IPS DF 6.9 (cell line): Measurements from ENCODE around the gene WWOX.

ENCODE experiments used
- DNase-seq: peaks from one replicate; pipeline ENCODE4 v3.0.0-alpha.2; 2013; ENCODE audit warnings: low read depth, low spot score
- H3K27ac ChIP-seq: one replicate; pipeline ENCODE4 v1.5.1; 2013; ENCODE audit warnings: low read length, control low read depth
- H3K27me3 ChIP-seq: 2 replicates; pipeline ENCODE4 v1.6.1; 2013; ENCODE audit warnings: mild to moderate bottlenecking, low read length; ENCODE audit not compliant: control insufficient read depth, insufficient read depth
- H3K36me3 ChIP-seq: 2 replicates; pipeline ENCODE4 v1.6.1; 2013; ENCODE audit warnings: low read length; ENCODE audit not compliant: control insufficient read depth, insufficient read depth
- H3K4me1 ChIP-seq: 2 replicates; pipeline ENCODE4 v1.6.1; 2013; ENCODE audit warnings: low read length; ENCODE audit not compliant: control insufficient read depth, insufficient read depth
- H3K4me3 ChIP-seq: 2 replicates; pipeline ENCODE4 v1.5.1; 2013; ENCODE audit warnings: mild to moderate bottlenecking, low read length
- H3K9me3 ChIP-seq: 2 replicates; pipeline ENCODE4 v1.6.1; 2013; ENCODE audit warnings: low read length, inconsistent platforms; ENCODE audit not compliant: control insufficient read depth, insufficient read depth
- WGBS: extraction: QIAGEN DNeasy Blood & Tissue Kit; methylation state at CpG from one replicate; pipeline ENCODE4 v1.1.7; 2013; ENCODE audit warnings: mixed read lengths, missing lambda C conversion rate; ENCODE audit not compliant: insufficient read length, insufficient coverage; 5-methylcytosine and 5-hydroxymethylcytosine counted together

The WWOX gene

DNA sequence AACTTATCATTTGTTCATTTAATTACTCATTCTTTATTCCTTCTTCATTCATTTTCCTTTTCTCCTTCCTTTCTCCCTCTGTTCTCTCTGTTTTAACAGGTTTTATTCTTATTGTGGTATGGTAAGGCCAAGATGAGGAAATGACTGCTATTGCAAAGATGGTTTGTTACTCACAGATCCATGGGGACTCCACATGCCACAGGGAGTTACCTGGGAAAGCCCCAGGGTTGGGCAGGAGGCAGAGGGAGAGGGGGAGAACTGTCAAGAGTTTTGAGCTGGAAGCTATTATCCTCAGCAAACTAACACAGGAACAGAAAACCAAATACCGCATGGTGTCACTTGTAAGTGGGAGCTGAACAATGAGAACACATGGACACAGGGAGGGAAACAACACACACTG, 453.3 kb downstream of the WWOX start:
- H3K27me3 ChIP-seq: no peaks in the 10 kb centered on the region
- no peak overlapping the region for H3K4me3 ChIP-seq
- no peak overlapping the region for H3K27ac ChIP-seq
- peaks cover 1% of the 10 kb centered on the region; the same call in 1 of the 2 replicates for H3K4me1 ChIP-seq
- no peaks in the 10 kb centered on the region for H3K9me3 ChIP-seq
- no peak for DNase-seq
- no CpG with 5 or more reads among the region's 1 CpG for WGBS
- H3K36me3 ChIP-seq: no peaks in the 10 kb centered on the region

DNA sequence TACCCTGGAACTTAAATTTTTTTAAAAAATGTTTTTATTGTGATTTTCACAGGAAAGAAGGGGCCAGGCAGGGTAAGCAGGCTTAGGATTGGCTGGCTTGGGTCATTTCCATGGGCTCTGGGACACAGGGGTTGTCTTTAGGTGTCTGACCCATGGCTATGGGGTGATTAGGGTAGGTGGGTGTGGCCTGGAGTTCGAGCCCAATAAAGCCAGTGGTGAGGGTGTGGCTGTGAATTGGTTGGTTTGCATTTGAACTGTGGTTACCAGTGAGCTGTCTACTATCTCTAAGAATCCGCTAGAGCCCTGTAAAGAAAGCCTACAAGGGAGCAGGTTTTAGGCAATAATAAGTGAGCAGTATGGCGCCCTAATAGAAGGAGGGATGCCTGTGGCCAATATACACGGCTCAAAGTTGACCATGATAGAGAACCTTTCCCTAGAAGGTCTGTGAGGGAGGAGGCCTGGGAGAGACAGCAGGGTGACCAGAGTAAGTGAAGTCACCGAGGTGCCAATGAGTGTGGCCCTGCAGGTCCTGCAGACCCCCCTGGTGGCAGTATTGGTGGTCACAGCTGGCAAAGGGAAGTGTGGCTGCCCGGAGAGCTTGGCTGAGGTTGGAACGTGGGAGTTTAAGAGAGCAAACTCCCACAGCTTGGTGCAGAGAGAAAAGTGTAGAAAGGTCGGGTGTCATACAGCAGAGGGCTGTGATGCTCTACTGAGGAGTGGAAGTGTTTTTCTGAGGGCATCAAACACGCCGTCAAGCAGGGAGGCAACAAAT, 454.0 kb downstream of the WWOX start:
- DNase-seq: no peak
- no peaks in the 10 kb centered on the region for H3K36me3 ChIP-seq
- no peaks in the 10 kb centered on the region for H3K9me3 ChIP-seq
- H3K27ac ChIP-seq: no peak overlapping the region
- WGBS: no CpG with 5 or more reads among the region's 10 CpGs
- no peak overlapping the region for H3K4me3 ChIP-seq
- H3K27me3 ChIP-seq: no peaks in the 10 kb centered on the region
- peaks cover 1% of the 10 kb centered on the region; the same call in 1 of the 2 replicates for H3K4me1 ChIP-seq

DNA sequence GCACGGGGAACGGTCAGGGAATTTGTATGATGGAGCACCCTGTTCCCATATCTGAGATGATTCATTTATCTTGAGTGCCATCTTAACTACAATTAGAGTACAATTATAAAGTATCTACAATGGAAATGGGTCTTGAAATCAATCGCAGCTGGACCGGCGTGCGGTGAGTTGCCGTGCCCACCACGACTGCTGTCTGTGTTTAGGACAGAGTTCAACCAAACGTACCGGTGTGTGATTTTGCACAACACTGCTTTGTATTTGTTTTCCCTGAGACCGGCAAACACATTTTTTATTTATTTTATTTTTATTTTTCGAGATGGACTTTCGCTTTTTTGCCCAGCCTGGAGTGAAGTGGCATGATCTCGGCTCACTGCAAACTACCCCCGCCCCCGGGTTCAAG, 457.0 kb downstream of the WWOX start:
- H3K4me3 ChIP-seq: no peak overlapping the region
- DNase-seq: no peak
- no peak overlapping the region for H3K27ac ChIP-seq
- H3K27me3 ChIP-seq: no peaks in the 10 kb centered on the region
- WGBS: no CpG with 5 or more reads among the region's 16 CpGs
- no peaks in the 10 kb centered on the region for H3K36me3 ChIP-seq
- no peaks in the 10 kb centered on the region for H3K4me1 ChIP-seq
- no peaks in the 10 kb centered on the region for H3K9me3 ChIP-seq

DNA sequence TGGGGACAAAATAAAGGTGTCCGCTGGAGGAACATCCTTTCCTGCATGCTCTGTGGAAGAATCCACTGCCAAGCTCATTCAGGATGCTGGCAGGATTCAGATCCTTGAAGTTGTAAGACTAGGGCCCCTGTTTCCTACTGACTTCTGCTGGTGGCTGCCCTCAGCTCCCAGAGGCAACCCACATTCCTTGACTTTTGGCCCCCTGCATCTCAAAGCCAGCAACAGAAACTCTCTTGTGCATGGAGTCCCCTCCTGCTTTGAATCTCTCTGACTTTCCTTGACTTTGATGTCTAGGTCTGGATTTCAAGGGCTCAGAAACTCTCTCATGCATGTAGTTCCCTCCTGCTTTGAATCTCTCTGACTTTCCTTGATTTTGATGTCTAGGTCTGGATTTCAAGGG, 461.5 kb downstream of the WWOX start:
- H3K4me1 ChIP-seq: no peaks in the 10 kb centered on the region

DNA sequence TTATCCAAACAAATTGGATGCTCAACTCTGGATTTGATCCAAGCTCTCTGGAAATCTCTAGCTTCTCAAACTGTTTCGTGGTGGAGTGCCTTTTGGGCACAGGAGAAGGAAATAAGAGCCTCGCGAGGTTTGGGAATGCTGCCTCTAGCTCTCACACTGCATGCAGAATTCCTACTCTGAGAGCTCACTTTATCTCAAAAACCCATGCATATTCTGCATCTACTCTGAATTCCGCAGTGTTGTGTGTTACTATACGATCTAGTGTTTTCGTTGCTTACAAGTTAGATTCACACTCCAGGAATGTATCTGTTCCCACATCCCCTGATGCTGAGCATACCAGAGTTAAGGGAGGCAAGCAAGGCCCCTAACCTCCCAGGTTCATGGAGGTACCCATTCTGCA, 462.7 kb downstream of the WWOX start:
- Histone ChIP-seq H3K4me3 (no peak overlapping the region), H3K9me3 (no peaks in the 10 kb centered on the region), H3K27ac (no peak overlapping the region), H3K27me3 (no peaks in the 10 kb centered on the region), H3K4me1 (no peaks in the 10 kb centered on the region), H3K36me3 (no peaks in the 10 kb centered on the region)
- WGBS: no CpG with 5 or more reads among the region's 6 CpGs
- no peak for DNase-seq

More for the DNA sequence above, 461.5 kb downstream of the WWOX start:
- Histone ChIP-seq H3K4me3 (no peak overlapping the region), H3K9me3 (no peaks in the 10 kb centered on the region), H3K27ac (no peak overlapping the region), H3K36me3 (no peaks in the 10 kb centered on the region), H3K27me3 (no peaks in the 10 kb centered on the region)
- no peak for DNase-seq
- no CpG with 5 or more reads among the region's 1 CpG for WGBS

DNA sequence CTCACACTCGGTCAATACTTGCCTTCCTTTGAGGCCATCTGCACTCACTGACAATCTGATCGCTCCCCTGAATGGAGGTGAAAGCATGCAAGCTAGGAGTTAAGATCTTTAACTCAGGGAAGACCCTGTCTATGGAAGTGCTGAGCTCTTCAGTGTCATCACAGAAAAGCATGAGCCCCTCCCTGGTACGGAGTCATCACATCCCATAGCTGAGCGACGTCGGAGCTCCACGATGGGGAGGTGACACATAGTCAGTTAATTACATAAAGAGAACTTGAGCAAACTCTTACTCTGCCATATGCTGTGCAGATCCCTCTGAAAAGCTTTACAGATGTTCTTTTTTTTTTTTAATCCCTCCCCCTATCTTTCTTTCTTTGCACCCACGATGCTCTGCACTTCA, 463.2 kb downstream of the WWOX start:
- Histone ChIP-seq H3K4me3 (no peak overlapping the region), H3K27ac (no peak overlapping the region), H3K36me3 (no peaks in the 10 kb centered on the region), H3K9me3 (no peaks in the 10 kb centered on the region), H3K27me3 (no peaks in the 10 kb centered on the region), H3K4me1 (no peaks in the 10 kb centered on the region)
- WGBS: no CpG with 5 or more reads among the region's 8 CpGs
- DNase-seq: no peak

DNA sequence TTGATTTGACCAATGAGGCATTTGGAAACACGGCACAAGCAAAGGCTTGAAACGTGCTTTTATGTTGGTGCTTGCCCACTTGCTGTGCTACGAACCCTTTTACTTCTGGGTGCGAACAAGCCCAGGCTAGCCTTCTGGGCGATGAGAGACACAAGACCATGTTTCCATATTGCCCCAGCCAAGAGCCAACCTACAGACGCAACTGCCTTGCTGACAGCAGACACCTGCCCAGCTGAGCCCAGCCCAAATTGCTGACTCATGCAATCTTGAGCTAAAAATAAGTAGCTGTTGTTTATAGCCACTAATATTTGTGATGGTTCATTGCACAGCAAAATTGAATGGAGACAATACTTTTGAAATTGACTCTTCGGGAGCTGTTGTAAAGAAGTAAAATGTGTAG, 464.5 kb downstream of the WWOX start:
- Histone ChIP-seq H3K9me3 (no peaks in the 10 kb centered on the region), H3K27me3 (no peaks in the 10 kb centered on the region), H3K27ac (no peak overlapping the region), H3K4me3 (no peak overlapping the region), H3K4me1 (no peaks in the 10 kb centered on the region), H3K36me3 (no peaks in the 10 kb centered on the region)
- DNase-seq: no peak
- no CpG with 5 or more reads among the region's 7 CpGs for WGBS

DNA sequence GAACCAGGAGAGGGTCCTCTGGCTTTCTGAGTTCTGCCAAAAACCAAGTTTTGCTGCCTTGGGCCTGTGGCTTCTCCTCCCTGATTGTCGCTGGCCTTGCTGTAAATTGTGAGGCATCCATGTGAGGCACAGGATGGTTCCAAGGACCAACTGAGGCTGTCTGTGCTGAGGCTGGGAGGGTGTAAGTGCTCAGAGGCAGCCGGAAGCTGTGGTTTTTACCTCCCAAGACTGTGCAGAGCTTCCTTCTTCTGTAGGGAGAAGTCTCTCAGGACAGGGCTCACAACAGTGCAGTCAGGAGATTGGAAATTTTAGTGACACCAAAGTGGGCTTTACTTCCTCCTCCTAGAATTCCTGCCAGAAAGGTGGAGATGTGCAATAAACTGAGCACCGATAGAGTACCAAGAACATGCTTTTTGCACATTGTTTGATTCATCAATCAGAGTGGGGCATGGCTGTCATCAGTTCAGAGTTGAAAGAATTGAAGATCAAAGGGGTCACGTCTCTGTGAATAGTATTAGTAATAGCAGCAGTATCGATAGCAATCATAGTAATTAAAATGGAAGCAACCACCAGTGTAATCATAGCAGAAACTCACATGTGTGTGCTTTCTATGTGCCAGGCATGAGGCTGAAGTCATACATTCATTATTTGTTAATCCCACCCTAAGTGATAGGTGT, 467.1 kb downstream of the WWOX start:
- DNase-seq: no peak
- H3K4me1 ChIP-seq: no peaks in the 10 kb centered on the region
- no peak overlapping the region for H3K27ac ChIP-seq
- H3K36me3 ChIP-seq: no peaks in the 10 kb centered on the region
- no peaks in the 10 kb centered on the region for H3K27me3 ChIP-seq
- no CpG with 5 or more reads among the region's 5 CpGs for WGBS
- H3K9me3 ChIP-seq: no peaks in the 10 kb centered on the region
- no peak overlapping the region for H3K4me3 ChIP-seq

DNA sequence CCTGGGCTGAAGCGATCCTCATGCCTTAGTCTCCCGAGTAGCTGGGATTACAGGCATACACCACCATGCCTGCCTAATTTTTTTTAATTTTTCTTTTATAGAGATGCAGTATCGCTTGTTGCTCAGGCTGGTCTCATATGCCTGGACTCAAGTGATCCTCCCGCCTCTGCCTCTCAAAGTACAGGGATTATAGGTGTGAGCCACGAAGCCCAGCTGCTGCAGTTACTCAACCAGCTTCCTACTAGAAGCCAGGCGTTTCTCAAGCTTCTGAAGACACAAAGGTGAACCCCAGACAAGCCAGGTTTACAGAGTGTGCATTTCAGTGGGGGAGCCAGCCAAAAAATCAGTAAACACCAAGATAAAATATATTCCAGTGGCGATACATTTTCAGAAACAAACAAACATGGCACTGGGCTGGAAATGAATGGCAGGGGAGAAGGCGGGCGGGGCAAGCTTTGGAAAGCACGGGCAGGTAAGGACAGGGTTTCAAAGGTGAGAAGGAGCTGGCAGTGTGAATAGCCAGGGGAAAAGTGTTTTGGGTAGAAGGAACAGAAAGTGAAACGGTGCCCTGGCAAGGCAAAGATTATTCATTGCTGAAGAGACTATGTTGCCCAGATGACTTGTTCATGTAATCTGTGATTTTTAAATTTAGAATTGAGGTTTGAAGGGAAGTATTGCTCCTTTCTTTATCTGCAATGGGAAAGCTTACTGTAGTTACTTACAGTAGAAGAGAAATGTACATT, 471.1 kb downstream of the WWOX start:
- no peak overlapping the region for H3K4me3 ChIP-seq
- no peak overlapping the region for H3K27ac ChIP-seq
- H3K27me3 ChIP-seq: no peaks in the 10 kb centered on the region
- no peaks in the 10 kb centered on the region for H3K4me1 ChIP-seq
- no peaks in the 10 kb centered on the region for H3K9me3 ChIP-seq
- WGBS: no CpG with 5 or more reads among the region's 11 CpGs
- no peak for DNase-seq
- H3K36me3 ChIP-seq: no peaks in the 10 kb centered on the region

DNA sequence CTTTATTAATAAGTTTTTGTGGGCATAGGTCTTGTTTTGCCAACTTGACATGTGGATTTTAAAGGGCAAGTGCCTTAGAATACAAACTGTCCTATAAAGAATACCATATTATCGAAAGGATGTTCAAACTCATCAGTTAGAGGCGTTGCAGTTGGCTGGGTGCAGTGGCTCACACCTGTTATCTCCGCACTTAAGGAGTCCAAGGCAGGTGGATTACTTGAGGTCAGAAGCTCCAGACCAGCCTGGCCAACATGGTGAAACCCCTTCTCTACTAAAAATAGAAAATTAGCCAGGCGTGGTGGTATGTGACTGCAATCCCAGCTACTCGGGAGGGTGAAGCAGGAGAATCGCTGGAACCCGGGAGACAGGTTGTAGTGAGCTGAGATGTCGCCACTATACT, 472.0 kb downstream of the WWOX start:
- Histone ChIP-seq H3K36me3 (no peaks in the 10 kb centered on the region), H3K4me3 (no peak overlapping the region), H3K27me3 (no peaks in the 10 kb centered on the region), H3K9me3 (no peaks in the 10 kb centered on the region), H3K27ac (no peak overlapping the region), H3K4me1 (no peaks in the 10 kb centered on the region)
- no CpG with 5 or more reads among the region's 8 CpGs for WGBS
- no peak for DNase-seq
